NOMO-1 (cell line): Measurements from ENCODE around the gene PLBD2.

Experiments used
- DNase-seq, 2 experiments: peaks; one replicate each; lab custom pipeline; 2025; ENCODE audit not compliant: unreplicated experiment in 2 of 2; lab: John Stamatoyannopoulos, UW

The PLBD2 gene

DNA sequence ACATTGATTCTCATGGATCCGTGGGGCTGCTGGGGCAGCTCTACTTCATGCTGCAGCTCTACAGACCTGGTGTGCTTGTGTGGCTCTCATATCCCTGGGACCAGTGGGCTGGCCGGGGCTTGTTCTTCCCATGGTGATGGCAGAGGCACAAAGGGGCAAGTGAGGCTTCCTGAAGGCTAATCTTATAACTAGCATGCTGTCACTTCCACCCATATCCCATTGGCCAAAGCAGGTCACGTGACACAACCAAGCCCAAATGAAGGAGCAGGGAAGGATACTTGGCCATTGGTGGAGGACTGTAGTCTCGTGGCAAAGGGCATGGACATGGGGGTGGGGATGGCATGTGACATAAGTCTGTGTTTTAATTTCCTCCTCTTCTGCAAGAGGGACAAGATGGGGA, 9.9 kb downstream of the PLBD2 start:
- no peak for DNase-seq

DNA sequence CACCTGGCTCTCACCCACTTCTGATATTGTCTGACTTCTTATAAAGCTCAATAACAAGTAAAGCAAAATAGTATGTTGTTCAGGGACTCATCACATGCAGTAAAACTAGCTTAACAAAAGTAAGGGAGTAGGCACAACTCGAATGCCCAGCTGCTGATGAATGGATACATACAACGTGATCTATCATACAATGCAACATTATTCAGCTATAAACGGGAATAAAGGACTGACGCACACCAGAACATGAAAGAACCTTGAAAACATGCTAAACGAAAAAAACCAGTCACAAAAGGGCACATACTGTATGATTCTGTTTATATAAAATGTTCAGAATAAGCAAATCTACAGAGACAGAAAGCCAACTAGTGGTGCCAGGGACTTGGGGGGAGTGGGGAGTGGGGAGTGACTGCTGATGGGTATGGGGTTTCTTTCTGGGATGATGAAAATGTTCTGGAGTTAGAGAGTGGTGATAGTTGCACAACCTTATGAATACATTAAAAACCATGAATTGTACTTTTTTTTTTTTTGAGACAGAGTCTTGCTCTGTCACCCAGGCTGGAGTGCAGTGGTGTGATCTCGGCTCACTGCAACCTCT, 11.1 kb downstream of the PLBD2 start:
- DNase-seq, result no peak

DNA sequence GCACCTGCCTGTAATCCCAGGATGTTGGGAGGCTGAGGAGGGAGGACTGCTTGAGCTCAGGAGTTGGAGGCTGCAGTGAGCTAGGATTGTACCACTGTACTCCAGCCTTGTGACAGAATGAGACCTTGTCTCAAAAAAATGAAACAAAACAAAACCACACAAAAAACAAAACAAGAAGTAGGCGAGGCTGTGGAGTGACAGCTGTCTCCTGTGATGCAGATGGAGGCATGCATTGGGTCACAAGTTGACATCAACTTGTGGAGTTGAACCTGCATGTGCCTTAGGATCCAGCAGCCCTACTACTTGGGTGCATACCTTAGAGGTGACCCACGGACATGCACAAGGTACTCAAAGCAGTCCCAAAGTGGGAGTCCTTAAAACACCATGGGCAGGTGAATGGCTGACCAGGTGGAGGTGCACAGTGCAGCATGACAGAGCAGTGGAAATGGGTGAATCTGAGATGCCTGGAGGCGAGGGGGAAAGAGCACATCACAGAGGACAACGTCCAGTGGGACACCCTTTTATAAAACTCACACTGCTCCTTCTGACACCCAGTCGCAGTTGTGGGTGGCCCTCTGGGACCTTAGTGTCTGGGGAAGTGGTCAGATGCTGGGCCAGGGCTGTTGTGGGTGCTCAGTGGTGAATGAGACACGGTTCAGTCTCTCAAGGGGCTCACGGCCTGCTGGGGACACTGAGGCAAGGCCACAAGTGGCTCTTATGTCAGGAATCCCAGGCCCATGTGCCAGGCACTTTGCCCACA, 12.7 kb downstream of the PLBD2 start:
- DNase-seq, result no peak

DNA sequence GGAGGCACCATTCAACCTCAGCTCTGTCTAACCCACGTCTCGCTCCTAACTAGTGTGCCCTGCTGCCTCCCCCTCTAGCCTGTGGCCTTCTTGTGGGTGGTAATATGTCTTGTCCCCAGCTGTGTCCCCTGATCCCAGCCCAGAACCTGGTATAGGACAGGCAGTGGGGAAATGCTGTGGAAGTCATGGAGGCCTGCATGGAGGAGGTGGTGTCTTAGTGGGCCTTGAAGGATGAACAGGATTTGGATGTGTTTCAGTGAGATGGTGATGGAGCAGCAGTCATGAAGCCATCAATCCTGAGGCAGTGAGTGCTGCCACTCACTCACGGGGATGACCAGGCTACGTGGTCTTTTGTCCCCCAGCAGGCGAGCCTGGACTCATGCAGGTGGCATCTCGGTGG, 13.4 kb downstream of the PLBD2 start:
- no peak for DNase-seq

DNA sequence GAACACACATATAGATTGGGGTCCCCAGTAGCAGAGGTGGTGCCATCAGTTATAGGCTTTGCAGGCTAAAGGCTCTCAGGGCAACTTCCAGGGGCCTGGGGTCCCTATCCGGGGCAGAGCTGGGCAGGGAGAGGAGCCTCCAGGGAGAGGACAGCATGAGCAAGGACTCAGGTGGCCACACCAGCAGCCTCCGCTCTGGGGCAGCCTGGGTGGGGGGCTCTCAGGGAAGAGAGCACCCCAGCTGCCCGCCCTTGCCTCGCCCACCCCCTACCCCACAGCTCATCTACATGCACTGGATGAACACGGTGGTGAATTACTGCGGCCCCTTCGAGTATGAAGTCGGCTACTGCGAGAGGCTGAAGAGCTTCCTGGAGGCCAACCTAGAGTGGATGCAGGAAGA, 14.0 kb downstream of the PLBD2 start:
- DNase-seq, result no peak

DNA sequence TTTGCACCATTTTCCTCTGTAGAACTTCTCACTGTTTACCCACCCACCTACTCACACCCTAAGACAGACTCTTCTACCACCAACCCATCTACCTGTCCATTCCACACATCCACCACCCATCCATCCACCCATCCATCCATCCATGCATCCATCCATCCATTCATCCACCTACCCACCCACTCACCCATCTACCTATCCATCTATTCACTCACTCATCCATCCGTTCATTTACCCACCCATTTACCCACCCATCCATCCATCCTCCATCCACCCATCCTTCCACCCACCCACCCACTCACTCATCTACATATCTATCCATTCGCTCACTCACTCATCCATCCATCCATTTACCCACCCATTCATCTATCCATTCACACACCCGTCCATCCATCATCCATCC, 15.1 kb downstream of the PLBD2 start:
- DNase-seq, result no peak

DNA sequence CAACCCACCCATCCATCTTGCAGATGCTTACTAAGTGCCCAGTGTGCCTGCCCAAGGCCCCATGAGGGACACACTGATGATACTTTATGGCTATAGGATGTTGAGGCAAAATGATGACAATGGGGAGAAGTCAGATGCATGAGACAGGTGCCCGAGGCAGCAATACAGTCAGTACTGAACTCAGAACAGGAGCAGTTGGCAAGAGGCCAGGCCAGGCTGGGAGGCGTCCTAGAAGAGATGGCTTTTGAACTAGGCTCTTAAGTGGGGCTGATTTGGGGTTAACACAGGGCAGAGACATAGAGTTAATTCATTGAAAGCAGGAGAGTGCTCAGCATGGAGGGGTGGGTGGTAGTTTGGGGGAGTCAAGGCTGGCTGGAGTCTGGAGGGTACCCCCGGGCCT, 15.6 kb downstream of the PLBD2 start:
- no peak for DNase-seq

DNA sequence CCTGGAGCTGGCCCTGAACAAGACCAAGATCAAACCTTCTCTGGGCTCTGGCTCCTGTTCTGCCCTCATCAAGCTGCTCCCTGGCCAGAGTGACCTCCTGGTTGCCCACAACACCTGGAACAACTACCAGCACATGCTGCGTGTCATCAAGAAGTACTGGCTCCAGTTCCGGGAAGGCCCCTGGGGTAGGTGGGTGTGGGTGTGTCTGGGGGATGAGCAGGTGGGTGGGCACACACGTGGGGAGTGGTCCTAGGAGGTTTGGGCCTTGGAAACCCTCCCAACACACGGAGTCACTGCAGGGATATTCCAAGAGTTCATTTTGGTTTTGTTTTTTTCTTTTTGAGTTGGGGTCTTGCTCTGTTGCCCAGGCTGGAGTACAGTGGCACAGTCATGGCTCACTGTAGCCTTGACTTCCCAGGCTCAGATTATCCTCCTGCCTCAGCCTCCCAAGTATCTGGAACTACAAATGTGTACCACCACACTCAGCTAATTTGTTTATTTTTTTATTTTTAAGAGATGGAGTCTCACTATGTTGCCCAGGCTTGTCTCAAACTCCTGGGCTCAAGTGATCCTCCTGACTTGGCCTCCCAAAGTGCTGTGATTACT, 16.5 kb downstream of the PLBD2 start:
- DNase-seq, result no peak

DNA sequence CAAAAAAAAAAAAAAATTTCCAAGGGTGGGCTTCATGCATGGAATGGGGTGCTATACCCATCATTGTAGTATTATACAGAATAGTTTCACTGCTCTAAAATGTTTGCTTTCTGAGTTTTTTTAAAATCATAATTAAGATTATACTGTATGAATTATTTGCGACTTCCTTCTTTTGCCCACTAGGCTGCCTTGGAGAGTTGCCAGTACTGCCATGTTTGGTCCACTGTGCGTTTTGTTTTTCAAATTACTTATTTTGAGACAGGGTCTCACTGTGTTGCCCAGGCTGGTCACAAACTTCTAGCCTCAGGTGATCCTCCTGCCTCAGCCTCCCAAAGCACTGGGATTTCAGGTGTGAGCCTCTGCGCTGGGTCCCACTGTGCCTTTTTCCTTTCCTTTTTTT, 19.9 kb downstream of the PLBD2 start:
- DNase-seq, result no peak

DNA sequence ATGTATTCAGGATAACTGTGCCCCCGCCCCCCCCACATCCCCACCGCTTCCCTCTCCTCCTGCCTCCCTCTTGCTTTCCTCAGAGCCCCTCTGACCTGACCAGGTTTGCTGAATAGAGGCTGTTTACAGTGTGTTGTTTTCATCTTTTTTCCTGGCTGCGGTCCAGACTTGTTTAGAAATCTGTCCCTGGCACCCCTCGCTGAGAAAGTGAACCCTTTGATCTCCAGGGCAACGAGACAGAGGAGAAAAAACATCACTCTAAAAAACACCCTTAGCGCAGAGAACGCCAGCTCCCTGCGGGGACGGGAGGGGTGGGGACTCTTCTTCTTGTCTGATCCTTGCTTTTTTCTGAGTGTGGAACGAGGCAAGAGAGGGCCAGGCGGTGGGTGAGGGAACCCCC, 22.8 kb downstream of the PLBD2 start:
- no peak for DNase-seq

DNA sequence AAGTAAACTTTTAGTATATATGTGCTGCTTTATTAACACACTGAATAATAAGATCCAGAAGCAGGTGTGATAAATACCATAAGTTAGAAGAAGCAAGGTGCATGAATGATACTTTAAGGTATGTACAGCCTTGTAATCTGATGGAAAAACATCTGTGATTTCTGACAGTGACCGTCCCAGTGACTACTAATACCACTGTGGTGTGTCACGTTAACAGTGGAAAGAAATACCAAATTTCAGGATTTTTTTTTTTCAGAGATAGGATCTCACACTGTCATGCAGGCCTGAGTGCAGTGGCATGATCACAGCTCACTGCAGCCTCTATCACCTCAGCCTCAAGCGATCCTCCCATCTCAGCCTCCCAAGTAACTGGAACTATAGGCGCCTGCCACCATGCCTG, 23.8 kb downstream of the PLBD2 start:
- DNase-seq, result no peak

DNA sequence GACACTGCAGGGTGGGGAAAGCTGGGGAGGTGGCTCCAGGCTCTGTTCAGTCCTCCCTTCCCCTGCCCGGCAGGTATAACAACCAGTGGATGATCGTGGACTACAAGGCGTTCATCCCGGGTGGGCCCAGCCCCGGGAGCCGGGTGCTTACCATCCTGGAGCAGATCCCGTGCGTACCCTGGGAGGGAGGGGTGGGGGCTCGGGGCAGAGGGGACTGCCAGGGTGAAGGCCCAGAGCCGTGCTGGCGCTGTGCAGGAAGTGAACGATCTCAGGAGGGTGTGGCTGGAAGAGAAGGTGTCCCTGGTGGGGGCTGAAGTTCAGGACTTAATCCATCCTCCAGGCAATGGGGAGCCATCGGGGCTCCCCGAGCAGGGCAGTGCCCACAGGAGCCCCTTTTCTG, 26.4 kb downstream of the PLBD2 start:
- no peak for DNase-seq

DNA sequence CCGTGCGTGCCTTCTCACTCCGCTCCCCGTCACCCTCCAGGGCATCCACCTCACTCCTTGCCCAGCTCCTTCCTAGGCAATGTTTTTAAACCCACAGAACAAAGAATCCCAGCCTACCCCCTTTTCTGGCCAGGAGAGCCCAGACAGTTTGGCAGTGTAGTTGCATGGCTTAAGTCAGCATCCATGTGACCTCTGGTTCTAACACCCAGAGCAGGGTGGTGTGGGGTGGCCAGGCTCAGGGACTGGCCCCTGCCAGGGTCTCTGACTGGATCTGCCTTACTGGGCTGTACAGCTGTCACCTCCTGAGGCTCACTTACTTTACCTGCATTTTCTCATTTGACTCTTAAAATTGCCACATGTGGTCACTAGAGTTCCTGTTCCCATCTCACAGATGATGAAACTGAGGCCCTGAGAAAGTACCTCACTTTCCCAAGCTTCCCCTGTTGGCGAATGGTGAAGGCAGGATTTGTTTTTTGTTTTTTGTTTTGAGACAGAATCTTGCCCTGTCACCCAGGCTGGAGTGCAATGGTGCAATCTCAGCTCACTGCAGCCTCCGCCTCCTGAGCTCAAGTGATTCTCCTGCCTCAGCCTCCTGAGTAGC, 27.0 kb downstream of the PLBD2 start:
- DNase-seq, result no peak

DNA sequence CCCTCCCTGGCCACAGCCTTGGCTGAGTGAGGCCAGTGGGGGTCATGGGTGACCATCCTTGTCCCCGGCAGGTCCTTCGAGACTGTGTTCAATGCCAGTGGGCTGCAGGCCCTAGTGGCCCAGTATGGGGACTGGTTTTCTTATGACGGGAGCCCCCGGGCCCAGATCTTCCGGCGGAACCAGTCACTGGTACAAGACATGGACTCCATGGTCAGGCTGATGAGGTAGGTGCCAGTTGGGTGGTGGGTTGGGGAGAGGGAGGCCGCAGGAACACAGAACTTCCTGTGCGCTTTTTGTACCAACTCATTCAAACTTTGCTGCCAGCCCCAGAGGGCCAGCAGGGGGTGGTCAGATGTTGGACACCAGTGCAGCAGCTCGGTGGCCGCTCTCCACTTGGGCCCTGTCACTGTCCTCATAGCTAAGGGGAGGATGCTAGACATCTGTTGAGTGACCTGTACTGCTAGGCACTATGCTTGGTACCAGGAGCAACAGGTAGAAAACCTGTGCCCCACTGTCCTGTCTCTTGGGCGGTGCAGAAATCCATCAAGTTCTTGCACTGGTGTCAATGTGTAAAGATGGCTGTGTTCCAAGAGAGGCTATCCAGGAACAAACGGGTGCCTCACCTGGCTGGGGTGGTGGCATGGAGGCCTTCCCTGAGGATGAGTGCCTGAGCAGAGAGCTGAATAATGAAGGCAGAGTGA, 28.6 kb downstream of the PLBD2 start:
- no peak for DNase-seq

DNA sequence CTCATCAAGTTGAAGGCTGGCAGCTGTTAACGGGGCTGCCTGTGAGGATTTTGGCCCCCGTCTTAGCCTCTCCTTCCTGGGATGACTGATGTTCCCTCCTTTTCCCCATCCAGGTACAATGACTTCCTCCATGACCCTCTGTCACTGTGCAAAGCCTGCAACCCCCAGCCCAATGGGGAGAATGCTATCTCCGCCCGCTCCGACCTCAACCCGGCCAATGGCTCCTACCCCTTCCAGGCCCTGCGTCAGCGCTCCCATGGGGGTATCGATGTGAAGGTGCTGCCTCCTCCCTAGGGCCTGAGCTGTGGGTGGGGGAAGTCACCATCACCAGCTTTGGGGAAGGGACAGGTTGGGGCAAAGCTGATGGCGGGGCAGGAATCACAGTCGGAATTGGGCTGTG, 29.2 kb downstream of the PLBD2 start:
- no peak for DNase-seq

DNA sequence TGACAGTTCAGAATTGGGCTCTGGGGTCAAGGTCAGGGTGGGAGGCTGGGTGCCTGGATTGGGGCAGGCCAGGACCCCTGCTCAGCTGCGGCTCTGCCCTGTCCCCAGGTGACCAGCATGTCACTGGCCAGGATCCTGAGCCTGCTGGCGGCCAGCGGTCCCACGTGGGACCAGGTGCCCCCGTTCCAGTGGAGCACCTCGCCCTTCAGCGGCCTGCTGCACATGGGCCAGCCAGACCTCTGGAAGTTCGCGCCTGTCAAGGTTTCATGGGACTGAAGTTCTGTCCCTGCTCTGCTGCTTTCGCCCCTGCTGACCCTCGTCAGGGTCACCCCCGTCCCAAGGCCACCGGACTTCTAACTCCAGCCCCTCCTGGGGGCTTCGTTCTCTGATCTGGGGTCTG, 30.0 kb downstream of the PLBD2 start:
- DNase-seq, result no peak

DNA sequence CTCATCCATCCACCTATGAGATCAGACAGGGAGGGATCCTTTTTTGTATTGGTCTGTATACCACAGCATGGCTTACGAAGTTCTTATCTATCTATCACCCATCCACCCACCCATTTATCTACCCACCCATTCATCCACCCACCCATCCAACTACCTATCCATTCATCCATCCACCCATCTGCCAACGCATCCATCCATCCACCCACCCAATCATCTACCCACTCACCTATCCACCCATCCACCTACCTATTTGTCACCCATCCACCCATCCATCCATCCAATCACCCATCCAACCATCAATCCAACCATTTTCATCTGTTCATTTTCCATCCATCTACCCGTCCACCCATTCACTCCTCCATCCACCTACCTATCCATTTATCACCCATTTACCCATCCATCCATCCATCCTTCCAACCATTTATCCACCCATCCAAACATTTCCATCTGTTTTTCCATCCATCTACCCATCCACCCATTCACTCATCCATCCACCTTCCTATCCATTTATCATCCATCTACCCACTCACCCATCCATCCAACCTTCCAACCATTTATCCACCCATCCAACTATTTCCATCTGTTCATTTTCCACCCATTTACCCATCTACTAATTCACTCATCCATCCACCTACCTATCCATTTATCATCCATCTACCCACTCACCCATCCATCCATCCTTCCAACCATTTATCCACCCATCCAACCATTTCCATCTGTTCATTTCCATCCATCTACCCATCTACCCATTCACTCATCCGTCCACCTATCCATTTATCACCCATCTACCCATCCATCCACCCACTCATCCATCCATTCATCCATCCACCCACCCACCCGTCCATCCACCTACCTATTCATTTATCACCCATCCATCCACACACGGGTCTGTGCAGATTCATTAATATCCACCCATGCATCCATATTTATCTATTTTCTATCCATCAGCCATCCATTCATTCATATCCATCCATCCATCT, 32.0 kb downstream of the PLBD2 start:
- DNase-seq, result no peak

DNA sequence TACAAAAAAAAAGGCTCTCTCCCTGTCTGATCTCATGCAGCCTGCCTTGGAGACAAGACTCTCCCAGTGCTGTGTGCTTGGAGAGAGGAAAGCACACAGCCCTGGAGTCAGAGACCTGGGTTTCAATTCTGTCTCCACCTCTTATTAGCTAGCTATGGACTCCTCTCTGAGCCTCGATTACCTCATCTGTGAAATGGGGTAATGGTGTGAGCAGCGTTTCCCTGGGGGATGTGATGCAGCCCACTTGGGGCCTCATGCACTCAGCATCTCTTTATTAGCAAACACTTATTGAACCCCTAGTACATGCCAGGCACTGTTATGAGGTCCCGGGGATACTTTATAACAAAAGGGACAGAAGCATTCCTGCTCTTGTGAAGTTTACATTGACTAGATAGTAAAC, 32.8 kb downstream of the PLBD2 start:
- DNase-seq, result no peak

DNA sequence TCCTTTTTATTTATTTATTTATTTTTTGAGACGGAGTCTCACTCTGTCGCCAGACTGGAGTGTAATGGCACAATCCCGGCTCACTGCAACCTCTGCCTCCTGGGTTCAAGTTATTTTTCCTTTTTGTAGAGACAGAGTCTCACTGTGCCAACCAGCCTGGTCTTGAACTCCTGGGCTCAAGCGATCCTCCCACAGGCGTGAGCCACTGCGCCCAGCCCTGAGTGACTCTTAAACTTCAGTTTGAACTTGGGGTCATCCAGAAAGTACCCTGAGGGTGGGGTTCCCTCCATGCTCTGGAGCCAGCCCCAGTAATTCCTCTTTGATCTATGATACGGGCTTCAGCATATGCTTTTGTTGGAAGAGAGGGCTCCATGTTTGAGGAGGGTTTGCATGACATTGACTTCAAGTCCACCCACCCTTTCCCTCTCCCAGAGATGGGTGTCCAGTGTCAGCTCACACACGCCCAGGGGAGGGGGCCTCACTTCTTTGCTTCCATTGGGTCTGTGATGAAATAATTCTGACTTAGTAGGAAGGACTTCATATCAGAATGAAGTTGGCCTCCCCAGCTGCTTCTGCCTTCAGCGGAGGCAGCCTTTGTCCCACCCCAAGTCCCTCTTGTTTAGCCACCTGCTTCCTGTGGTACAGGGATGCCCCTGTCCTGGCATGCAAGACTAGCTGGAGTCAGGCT, 33.4 kb downstream of the PLBD2 start:
- no peak for DNase-seq

DNA sequence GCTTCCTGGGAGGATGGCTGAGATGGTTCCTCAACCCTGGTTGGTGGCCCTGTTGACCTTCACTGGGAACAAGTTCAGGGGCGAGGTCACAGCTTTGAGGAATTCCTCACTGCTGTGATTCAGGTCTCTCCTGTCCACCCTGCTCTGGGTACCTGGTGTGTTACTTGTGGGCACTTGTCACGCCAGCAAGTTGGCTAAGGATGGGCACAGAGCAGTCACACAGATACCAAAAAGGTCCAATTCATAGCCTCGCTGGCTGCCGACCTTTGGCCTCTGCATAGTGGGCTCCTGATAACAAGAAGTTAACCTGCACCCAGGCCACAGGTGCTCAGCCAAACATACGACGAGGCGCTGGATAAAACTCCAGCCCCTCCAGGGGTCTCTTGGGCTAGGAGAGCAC, 34.1 kb downstream of the PLBD2 start:
- DNase-seq, result no peak
